ENCODE data around the gene GPBP1. TPM values are rescaled to one million over a fixed set of nuclear protein-coding genes. Genes with fewer than 3 reads are reported as not detected.

The GPBP1 gene
- total and polyA plus RNA-seq, 8 donors: 55.3 to 171 (median 148) TPM

DNA sequence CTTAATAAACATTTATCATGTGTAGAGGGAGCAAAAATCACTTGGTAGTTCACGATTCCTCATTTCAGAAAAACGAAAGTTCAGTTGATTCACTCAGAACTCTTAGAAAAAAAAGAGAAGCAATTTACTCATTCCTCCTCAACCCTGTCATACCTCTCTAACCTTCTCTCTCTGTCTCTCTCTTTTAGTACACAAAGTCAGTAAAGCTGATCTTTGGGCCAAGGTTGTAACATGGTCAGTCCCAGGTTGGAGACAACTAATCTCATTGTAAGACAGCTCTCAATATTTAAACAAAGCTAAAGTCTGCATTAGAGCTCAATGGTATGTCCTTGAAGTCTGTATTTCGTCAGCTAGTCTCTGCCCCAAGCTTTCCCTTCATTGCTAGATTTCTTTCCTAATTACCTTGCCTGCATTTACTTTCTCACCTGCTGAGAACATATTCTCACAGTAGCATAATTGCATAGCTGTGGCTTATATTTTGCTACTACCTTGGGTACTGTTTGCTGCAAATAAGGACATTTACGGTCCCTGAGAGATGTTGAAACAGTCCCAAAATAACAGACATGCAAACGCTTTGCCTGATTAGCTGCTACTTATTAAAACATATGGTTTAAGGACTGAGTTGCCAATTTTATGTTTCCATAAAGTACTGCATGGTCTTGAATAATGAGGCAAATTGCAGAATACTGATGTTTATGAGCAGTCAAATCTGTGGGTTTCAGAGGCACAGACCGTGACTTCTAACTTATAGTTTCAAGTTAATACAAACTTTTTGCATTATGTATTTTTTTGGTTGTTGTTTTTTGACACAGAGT lies 138.3 kb downstream of the GPBP1 start:
- H3K4me3 ChIP-seq: no peak overlapping the region
- ATAC-seq (no peak), DNase-seq (peak in 2 of 4 donors; percentile 71 to 75)
- no peaks in the 10 kb centered on the region for H3K27me3 ChIP-seq
- H3K36me3 ChIP-seq: no peaks in the 10 kb centered on the region
- intact Hi-C loops (cut with DNase I): no loop called here
- H3K27ac ChIP-seq: no peak overlapping the region
- TF ChIP-seq, protein P1, sequence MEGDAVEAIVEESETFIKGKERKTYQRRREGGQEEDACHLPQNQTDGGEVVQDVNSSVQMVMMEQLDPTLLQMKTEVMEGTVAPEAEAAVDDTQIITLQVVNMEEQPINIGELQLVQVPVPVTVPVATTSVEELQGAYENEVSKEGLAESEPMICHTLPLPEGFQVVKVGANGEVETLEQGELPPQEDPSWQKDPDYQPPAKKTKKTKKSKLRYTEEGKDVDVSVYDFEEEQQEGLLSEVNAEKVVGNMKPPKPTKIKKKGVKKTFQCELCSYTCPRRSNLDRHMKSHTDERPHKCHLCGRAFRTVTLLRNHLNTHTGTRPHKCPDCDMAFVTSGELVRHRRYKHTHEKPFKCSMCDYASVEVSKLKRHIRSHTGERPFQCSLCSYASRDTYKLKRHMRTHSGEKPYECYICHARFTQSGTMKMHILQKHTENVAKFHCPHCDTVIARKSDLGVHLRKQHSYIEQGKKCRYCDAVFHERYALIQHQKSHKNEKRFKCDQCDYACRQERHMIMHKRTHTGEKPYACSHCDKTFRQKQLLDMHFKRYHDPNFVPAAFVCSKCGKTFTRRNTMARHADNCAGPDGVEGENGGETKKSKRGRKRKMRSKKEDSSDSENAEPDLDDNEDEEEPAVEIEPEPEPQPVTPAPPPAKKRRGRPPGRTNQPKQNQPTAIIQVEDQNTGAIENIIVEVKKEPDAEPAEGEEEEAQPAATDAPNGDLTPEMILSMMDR (IDR thresholded peaks at IDR 0.05): no peak
- H3K9me3 ChIP-seq: peaks cover 0 to 5% of the 10 kb centered on the region in 2 donors
- H3K4me1 ChIP-seq: no peaks in the 10 kb centered on the region

DNA sequence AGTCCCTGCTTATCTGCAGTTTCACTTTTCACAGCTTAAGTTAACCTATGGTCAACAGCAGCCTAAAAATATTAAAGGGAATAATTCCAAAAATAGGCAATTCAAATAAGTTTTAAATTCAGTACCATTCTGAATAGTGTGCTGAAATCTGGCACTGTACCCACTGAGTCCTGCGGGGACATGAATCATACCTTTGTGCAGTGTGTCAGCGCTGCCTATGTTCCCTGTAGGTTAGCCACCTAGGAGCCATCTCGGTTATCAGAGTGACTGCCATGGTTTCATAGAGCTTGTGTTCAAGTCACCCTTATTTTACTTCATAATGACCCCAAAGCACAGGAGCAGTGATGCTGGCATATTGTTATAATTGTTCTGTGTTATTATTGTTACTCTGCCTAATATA lies 139.9 kb downstream of the GPBP1 start:
- no peaks in the 10 kb centered on the region for H3K9me3 ChIP-seq
- peaks cover 0 to 4% of the 10 kb centered on the region in 2 donors for H3K4me1 ChIP-seq
- no peak for ATAC-seq
- intact Hi-C loops (cut with DNase I): no loop called here
- no peak overlapping the region for H3K4me3 ChIP-seq
- no peaks in the 10 kb centered on the region for H3K36me3 ChIP-seq
- no peak for DNase-seq
- TF ChIP-seq, protein P1 (IDR thresholded peaks at IDR 0.05): no peak
- H3K27me3 ChIP-seq: no peaks in the 10 kb centered on the region
- H3K27ac ChIP-seq: no peak overlapping the region

Other genes with a start within 250 kb of the GPBP1 start
- gene MIER3, start 221.9 kb upstream of the GPBP1 start, total RNA-seq: 10 to 100 TPM; 16.6 to 18.5 TPM
- gene MIER3, start 221.9 kb upstream of the GPBP1 start, polyA plus RNA-seq (ENCODE audit: insufficient read length in 6 of 6): 10 to 100 TPM; 33.5 to 39.9 (median 36.7) TPM

Measured in left lung (tissue), 10 donors.